Breast epithelium (tissue), 3 donors: ENCODE results near the gene ZNF282.
"Not testable (repeated sequence)": the region's sequence is repeated elsewhere in the genome, so short reads cannot be mapped to it uniquely, and the experiment has no call there.

ENCODE experiments used
- POLR2AphosphoS5 ChIP-seq, 3 donors: sonication (generic); formaldehyde crosslinking; IDR thresholded peaks; one replicate each; pipeline ENCODE4 v1.6.1; 2017; ENCODE audit warnings: antibody characterized with exemption in 3 of 3
- TF ChIP-seq, protein P1 (sequence below), 3 donors: fragments of 450-650 bp; IDR thresholded peaks; one replicate each; pipeline ENCODE4 v1.5.1; 2016 to 2017; ENCODE audit warnings: antibody characterized with exemption in 3 of 3, mild to moderate bottlenecking in 3 of 3, moderate library complexity in 3 of 3

DNA sequence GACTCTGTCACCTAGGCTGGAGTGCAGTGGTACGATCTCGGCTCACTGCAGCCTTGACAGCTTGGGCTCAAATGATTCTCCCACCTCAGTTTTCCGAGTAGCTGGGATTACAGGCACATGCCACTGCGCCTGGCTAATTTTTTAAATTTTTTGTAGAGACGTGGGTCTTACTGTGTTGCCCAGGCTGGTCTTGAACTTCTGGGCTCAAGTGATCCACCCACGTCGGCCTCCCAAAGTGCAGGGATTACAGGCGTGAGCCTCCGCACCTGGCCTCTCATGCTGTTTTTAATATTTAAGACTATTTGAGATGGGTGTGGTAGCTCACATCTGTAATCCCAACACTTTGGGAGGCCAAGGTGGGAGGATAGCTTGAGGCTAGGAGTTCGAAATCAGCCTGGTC, 56.2 kb downstream of the ZNF282 start:
- TF ChIP-seq POLR2AphosphoS5 (IDR thresholded peaks at IDR 0.05), result not testable (repeated sequence)
- TF ChIP-seq, protein P1, sequence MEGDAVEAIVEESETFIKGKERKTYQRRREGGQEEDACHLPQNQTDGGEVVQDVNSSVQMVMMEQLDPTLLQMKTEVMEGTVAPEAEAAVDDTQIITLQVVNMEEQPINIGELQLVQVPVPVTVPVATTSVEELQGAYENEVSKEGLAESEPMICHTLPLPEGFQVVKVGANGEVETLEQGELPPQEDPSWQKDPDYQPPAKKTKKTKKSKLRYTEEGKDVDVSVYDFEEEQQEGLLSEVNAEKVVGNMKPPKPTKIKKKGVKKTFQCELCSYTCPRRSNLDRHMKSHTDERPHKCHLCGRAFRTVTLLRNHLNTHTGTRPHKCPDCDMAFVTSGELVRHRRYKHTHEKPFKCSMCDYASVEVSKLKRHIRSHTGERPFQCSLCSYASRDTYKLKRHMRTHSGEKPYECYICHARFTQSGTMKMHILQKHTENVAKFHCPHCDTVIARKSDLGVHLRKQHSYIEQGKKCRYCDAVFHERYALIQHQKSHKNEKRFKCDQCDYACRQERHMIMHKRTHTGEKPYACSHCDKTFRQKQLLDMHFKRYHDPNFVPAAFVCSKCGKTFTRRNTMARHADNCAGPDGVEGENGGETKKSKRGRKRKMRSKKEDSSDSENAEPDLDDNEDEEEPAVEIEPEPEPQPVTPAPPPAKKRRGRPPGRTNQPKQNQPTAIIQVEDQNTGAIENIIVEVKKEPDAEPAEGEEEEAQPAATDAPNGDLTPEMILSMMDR (IDR thresholded peaks at IDR 0.05), result not testable (repeated sequence)
